GM12878 (cell line): Measurements from ENCODE around the gene SRRM3. TPM values are rescaled to one million over a fixed set of nuclear protein-coding genes. Genes with fewer than 3 reads are reported as not detected.

Experiments used
- ATAC-seq: fragments of 200-7000 bp; cut with Tn5 transposase; 3 replicates; pipeline ENCODE4 v1.9.1; 2020; ENCODE audit warnings: mild to moderate bottlenecking, moderate library complexity
- BruUV-seq: library from RNA; stranded (reverse); fragments of 400-500 nt; replicated peaks from 2 replicates; lab custom pipeline; 2021; lab: Mats Ljungman, UMichigan
- CTCF ChIA-PET: fragments of 300-600 bp; sonication (Branson Sonifier 250); formaldehyde crosslinking; extraction: SDS; loops from one replicate; lab custom pipeline; 2021; ENCODE audit warnings: inconsistent platforms; lab: Yijun Ruan, JAX
- POLR2A ChIA-PET: fragments of 350-600 bp; formaldehyde crosslinking; extraction: SDS; loops from one replicate; lab custom pipeline; 2021; ENCODE audit warnings: inconsistent platforms; lab: Charles Lee
- RAD21 ChIA-PET: fragments of 300-600 bp; sonication (Branson Sonifier 250); formaldehyde crosslinking; loops from one replicate; lab custom pipeline; 2023; ENCODE audit warnings: antibody characterized with exemption; ENCODE audit not compliant: unreplicated experiment; lab: Charles Lee
- SMC1A ChIA-PET: fragments of 300-600 bp; sonication (Branson Sonifier 250); formaldehyde crosslinking; loops from one replicate; lab custom pipeline; 2023; ENCODE audit not compliant: unreplicated experiment, uncharacterized antibody; lab: Charles Lee
- DNase-seq: peaks from one replicate; pipeline ENCODE4 v3.0.0-alpha.2; 2011; ENCODE audit warnings: low read depth, low spot score
- FAIRE-seq: peaks from 3 replicates; lab custom pipeline; 2011; peaks lifted over from hg19 to GRCh38; lab: Jason Lieb, UNC
- H2AFZ ChIP-seq: 2 replicates; pipeline ENCODE4 v1.6.0; 2011; ENCODE audit warnings: low read depth, low read length, control low read depth; ENCODE audit not compliant: control insufficient read depth
- H3K27ac ChIP-seq: 2 replicates; pipeline ENCODE4 v1.5.1; 2011; ENCODE audit warnings: control low read depth; ENCODE audit not compliant: control insufficient read depth, insufficient read depth
- H3K27me3 ChIP-seq, 2 experiments: replicated peaks in 1 of 2; 2 replicates each; pipeline versions ENCODE4 v1.6.0 to v1.6.1; 2011; ENCODE audit warnings: low read length in 1 of 2; ENCODE audit not compliant: control insufficient read depth in 2 of 2, insufficient read depth in 2 of 2
- H3K36me3 ChIP-seq, 2 experiments: 2 replicates each; pipeline ENCODE4 v1.5.1; 2011; ENCODE audit warnings: low read length in 1 of 2; ENCODE audit not compliant: control insufficient read depth in 2 of 2, insufficient read depth in 2 of 2
- H3K4me1 ChIP-seq: 2 replicates; pipeline ENCODE4 v1.6.1; 2011; ENCODE audit warnings: mild to moderate bottlenecking, low read length, moderate library complexity, mixed read lengths; ENCODE audit not compliant: control insufficient read depth, insufficient read depth
- H3K4me2 ChIP-seq: 2 replicates; pipeline ENCODE4 v1.6.0; 2011; ENCODE audit warnings: control low read depth; ENCODE audit not compliant: control insufficient read depth, insufficient read depth
- H3K4me3 ChIP-seq: fragments of 200-600 bp; sonication (generic); 2 replicates; pipeline ENCODE4 v1.5.1; 2016
- H3K79me2 ChIP-seq: 2 replicates; pipeline ENCODE4 v1.6.0; 2011; ENCODE audit warnings: low read length; ENCODE audit not compliant: control insufficient read depth, insufficient read depth
- H3K9ac ChIP-seq: 2 replicates; pipeline ENCODE4 v1.8.0; 2011; ENCODE audit warnings: low read length, control low read depth, mixed read lengths; ENCODE audit not compliant: control insufficient read depth, insufficient read depth
- H3K9me3 ChIP-seq: replicated peaks from 3 replicates; pipeline ENCODE4 v1.5.1; 2011; ENCODE audit warnings: mild to moderate bottlenecking, low read length; ENCODE audit not compliant: control insufficient read depth, insufficient read depth
- H4K20me1 ChIP-seq: 2 replicates; pipeline ENCODE4 v1.6.0; 2011; ENCODE audit not compliant: control insufficient read depth, insufficient read depth
- BACH1 ChIP-seq: fragments of 450-650 bp; IDR thresholded peaks from 2 replicates; pipeline ENCODE4 v1.6.1; 2017; ENCODE audit warnings: mild to moderate bottlenecking, borderline replicate concordance
- CEBPZ ChIP-seq: fragments of 150-350 bp; IDR thresholded peaks from 2 replicates; pipeline ENCODE4 v1.6.1; 2016; ENCODE audit warnings: low read depth, low read length
- EZH2 ChIP-seq: IDR thresholded peaks from 2 replicates; pipeline ENCODE4 v1.6.1; 2012; ENCODE audit warnings: low read depth, mild to moderate bottlenecking, control low read depth, inconsistent platforms, low read length, borderline replicate concordance; ENCODE audit not compliant: control insufficient read depth
- NFYA ChIP-seq: IDR thresholded peaks from 2 replicates; pipeline ENCODE4 v1.6.1; 2011; ENCODE audit warnings: low read depth, mild to moderate bottlenecking, low read length, improper control_type of control experiment, borderline replicate concordance
- NRF1 ChIP-seq: conservative IDR thresholded peaks from 2 replicates; pipeline ENCODE4 v1.6.1; 2011; ENCODE audit warnings: mild to moderate bottlenecking, low read depth, low read length, improper control_type of control experiment
- PKNOX1 ChIP-seq: fragments of 450-650 bp; IDR thresholded peaks from 2 replicates; pipeline ENCODE4 v1.6.1; 2016; ENCODE audit warnings: mild to moderate bottlenecking
- POLR2AphosphoS5 ChIP-seq: IDR thresholded peaks from 2 replicates; pipeline ENCODE4 v1.6.1; 2011; ENCODE audit warnings: mild to moderate bottlenecking, low read length, inconsistent platforms
- RCOR1 ChIP-seq: conservative IDR thresholded peaks from 2 replicates; pipeline ENCODE4 v1.6.1; 2012; ENCODE audit warnings: low read depth, low read length, improper control_type of control experiment
- TCF12 ChIP-seq: IDR thresholded peaks from 2 replicates; pipeline ENCODE4 v1.6.1; 2011; ENCODE audit warnings: low read depth, mild to moderate bottlenecking, low read length
- YBX1 ChIP-seq: fragments of 450-650 bp; IDR thresholded peaks from 2 replicates; pipeline ENCODE4 v1.6.1; 2016; ENCODE audit warnings: antibody characterized with exemption
- WGBS: methylation state at CpG from one replicate; pipeline ENCODE4 v1.1.6; 2016; ENCODE audit warnings: low lambda C conversion rate; ENCODE audit not compliant: insufficient replicate concordance, insufficient coverage; ENCODE audit errors: missing lambda C conversion rate; 5-methylcytosine and 5-hydroxymethylcytosine counted together
- in situ Hi-C: fragments of 300-500 bp; cut with MboI; formaldehyde crosslinking; loops from 9 replicates; pipeline ENCODE4 v1.14.3; 2018; ENCODE audit warnings: mixed read lengths
- intact Hi-C: fragments of 100-400 bp; cut with micrococcal nuclease; formaldehyde crosslinking; loops from one replicate; pipeline ENCODE4 v1.14.2; 2022; ENCODE audit not compliant: unreplicated experiment
- polyA plus RNA-seq, 11 experiments: library from polyadenylated mRNA; depleted of rRNA in 4 of 11; unstranded in 6 of 11; stranded (reverse) in 5 of 11; fragments of >200 nt; fragmentation: Nextera tagmentation in 4 of 11; fragmentation: Illumina TruSeq in 1 of 11; extraction: Ambion mirVana in 4 of 11; extraction: Trizol in 1 of 11; gene quantifications; 1 replicate in 1 of 11; 2 replicates in 10 of 11; pipeline versions ENCODE4 v1.2.1 to v1.2.3, GENCODE V29; 2011 to 2016; ENCODE audit warnings: inconsistent platforms in 2 of 11, missing spikeins in 2 of 11, low read depth in 1 of 11
- total RNA-seq, 4 experiments: library from RNA; depleted of rRNA in 3 of 4; stranded (reverse); fragments of >200 nt in 3 of 4; fragmentation: Illumina TruSeq in 1 of 4; extraction: Trizol in 1 of 4; gene quantifications; 2 replicates each; pipeline versions ENCODE4 v1.2.1 to v1.2.3, GENCODE V29; 2013 to 2021
- TF ChIP-seq, protein P1 (sequence below): fragments of 450-650 bp; IDR thresholded peaks from 2 replicates; pipeline ENCODE4 v1.6.1; 2016; ENCODE audit warnings: mild to moderate bottlenecking
- TF ChIP-seq, protein P2 (sequence below): IDR thresholded peaks from 2 replicates; pipeline ENCODE4 v1.6.1; 2011; ENCODE audit warnings: borderline replicate concordance, low read depth, mild to moderate bottlenecking, moderate library complexity, mixed read lengths, low read length; ENCODE audit not compliant: insufficient read depth; ENCODE audit errors: extremely low read length

Gene SRRM3
- total and polyA plus RNA-seq, 10 of the 15 experiments (the other 5 are each of a cell fraction or from before 2014, with no cell fraction given): 0.03 to 0.15 (median 0.05) TPM; not detected in 6

DNA sequence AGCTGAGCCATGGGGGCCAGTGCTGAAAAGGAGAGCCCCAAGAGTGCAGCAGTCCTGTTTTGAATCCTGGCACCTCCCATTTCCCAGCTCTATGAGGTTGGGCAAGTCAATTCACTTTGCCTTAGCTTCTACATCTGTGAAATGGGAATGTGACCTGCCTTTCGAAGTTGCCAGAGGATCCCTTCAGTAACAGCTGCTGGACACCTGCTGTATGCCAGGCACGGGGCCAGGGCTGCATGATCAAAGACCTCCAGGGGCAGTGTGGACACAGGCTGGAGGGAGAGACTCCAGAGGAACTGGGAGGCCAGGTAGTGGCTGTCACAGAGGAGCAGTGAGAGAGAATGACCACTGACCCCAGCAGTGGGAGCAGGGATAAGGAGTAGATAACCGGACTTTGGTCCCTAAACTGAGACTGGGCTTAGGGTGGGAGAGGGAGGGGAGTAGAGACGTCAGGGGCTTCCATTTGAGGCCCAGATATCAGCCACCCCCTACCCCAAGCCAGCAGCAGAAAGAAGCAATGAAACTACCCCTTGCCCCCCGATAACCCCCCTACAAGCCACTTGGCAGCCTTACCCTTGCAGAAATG lies 45.2 kb downstream of the SRRM3 start:
- ATAC-seq: no peak
- H3K36me3 ChIP-seq: no peaks in the 10 kb centered on the region

More for the DNA sequence above, 45.2 kb downstream of the SRRM3 start:
- ChIA-PET SMC1A (no interaction called here), RAD21 (no interaction called here), CTCF (interaction anchor here (0.8 kb wide), 1 partner anchor 16 kb away, joined by 3 read pairs; no protein-coding TSS in a partner anchor), POLR2A (no interaction called here)
- DNase-seq (no peak), FAIRE-seq (no peak)
- H3K27ac ChIP-seq: no peak overlapping the region
- no TSS peak for BruUV-seq
- TF ChIP-seq BACH1 (no peak), TCF12 (no peak), NFYA (no peak), CEBPZ (no peak), POLR2AphosphoS5 (no peak), PKNOX1 (no peak), RCOR1 (no peak), NRF1 (no peak), EZH2 (no peak), YBX1 (no peak)
- TF ChIP-seq, protein P1, sequence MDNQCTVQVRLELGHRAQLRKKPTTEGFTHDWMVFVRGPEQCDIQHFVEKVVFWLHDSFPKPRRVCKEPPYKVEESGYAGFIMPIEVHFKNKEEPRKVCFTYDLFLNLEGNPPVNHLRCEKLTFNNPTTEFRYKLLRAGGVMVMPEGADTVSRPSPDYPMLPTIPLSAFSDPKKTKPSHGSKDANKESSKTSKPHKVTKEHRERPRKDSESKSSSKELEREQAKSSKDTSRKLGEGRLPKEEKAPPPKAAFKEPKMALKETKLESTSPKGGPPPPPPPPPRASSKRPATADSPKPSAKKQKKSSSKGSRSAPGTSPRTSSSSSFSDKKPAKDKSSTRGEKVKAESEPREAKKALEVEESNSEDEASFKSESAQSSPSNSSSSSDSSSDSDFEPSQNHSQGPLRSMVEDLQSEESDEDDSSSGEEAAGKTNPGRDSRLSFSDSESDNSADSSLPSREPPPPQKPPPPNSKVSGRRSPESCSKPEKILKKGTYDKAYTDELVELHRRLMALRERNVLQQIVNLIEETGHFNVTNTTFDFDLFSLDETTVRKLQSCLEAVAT: no peak
- TF ChIP-seq, protein P2, sequence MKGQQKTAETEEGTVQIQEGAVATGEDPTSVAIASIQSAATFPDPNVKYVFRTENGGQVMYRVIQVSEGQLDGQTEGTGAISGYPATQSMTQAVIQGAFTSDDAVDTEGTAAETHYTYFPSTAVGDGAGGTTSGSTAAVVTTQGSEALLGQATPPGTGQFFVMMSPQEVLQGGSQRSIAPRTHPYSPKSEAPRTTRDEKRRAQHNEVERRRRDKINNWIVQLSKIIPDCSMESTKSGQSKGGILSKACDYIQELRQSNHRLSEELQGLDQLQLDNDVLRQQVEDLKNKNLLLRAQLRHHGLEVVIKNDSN: no peak
- no peak overlapping the region for H3K4me2 ChIP-seq
- H3K9me3 ChIP-seq: no peaks in the 10 kb centered on the region
- H3K4me1 ChIP-seq: no peaks in the 10 kb centered on the region
- no peak overlapping the region for H2AFZ ChIP-seq
- no peaks in the 10 kb centered on the region for H4K20me1 ChIP-seq
- H3K4me3 ChIP-seq: no peak overlapping the region
- intact Hi-C loops (no loop called here), in situ Hi-C loops (no loop called here)
- 0% methylated on average over 5 of the region's 5 CpGs for WGBS
- peaks cover 0 to 1% of the 10 kb centered on the region in 2 experiments; a peak in 1 of 4 replicates for H3K27me3 ChIP-seq
- H3K9ac ChIP-seq: no peak overlapping the region
- H3K79me2 ChIP-seq: no peaks in the 10 kb centered on the region
